ENCODE measurements around the gene CLDN10. TPM values are rescaled to one million over a fixed set of nuclear protein-coding genes. Genes with fewer than 3 reads are reported as not detected.

Gene CLDN10
- total RNA-seq, 1 experiment from 2014 or later: 24.7 TPM

- Mint-ChIP-seq H3K36me3 (no peaks in the 10 kb centered on the region; the same call in 1 of the 2 replicates), H3K4me3 (peak overlapping the region; percentile 56), H3K27ac (no peak overlapping the region), H3K27me3 (ENCODE audit: low read depth) (peaks cover 7% of the 10 kb centered on the region; the same call in 1 of the 2 replicates), H3K9me3 (no peaks in the 10 kb centered on the region), H3K4me1 (peaks cover 48% of the 10 kb centered on the region)
- CTCF ChIA-PET: interaction anchor here (0.6 to 2.8 kb wide), 27 partner anchors 9 to 765 kb away, joined by 3 to 31 read pairs (median 4); partner anchors contain the start of gene DZIP1
- POLR2A ChIA-PET: no interaction called here
- DNase-seq (ENCODE audit: low spot score) (no peak), ATAC-seq (no peak)
- TF ChIP-seq, protein P1, sequence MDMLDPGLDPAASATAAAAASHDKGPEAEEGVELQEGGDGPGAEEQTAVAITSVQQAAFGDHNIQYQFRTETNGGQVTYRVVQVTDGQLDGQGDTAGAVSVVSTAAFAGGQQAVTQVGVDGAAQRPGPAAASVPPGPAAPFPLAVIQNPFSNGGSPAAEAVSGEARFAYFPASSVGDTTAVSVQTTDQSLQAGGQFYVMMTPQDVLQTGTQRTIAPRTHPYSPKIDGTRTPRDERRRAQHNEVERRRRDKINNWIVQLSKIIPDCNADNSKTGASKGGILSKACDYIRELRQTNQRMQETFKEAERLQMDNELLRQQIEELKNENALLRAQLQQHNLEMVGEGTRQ (CRISPR knock-in tag; IDR thresholded peaks at IDR 0.05): 0 out of 2 replicates have a peak, but pooled peaks have one; percentile 3
- TF ChIP-seq FOXK1 (CRISPR knock-in tag; IDR thresholded peaks at IDR 0.05) (no peak), TP53 (CRISPR knock-in tag; IDR thresholded peaks at IDR 0.05) (0 out of 2 replicates have a peak, but pooled peaks have one; percentile 32), NR2C2 (CRISPR knock-in tag; IDR thresholded peaks at IDR 0.05) (no peak)
- TF ChIP-seq, protein P2, sequence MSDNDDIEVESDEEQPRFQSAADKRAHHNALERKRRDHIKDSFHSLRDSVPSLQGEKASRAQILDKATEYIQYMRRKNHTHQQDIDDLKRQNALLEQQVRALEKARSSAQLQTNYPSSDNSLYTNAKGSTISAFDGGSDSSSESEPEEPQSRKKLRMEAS (CRISPR knock-in tag; IDR thresholded peaks at IDR 0.05): peak; percentile 50
Observed at GRCh38 chr13:95552208-95552538, 347 bp upstream of the CLDN10 start.

DNA sequence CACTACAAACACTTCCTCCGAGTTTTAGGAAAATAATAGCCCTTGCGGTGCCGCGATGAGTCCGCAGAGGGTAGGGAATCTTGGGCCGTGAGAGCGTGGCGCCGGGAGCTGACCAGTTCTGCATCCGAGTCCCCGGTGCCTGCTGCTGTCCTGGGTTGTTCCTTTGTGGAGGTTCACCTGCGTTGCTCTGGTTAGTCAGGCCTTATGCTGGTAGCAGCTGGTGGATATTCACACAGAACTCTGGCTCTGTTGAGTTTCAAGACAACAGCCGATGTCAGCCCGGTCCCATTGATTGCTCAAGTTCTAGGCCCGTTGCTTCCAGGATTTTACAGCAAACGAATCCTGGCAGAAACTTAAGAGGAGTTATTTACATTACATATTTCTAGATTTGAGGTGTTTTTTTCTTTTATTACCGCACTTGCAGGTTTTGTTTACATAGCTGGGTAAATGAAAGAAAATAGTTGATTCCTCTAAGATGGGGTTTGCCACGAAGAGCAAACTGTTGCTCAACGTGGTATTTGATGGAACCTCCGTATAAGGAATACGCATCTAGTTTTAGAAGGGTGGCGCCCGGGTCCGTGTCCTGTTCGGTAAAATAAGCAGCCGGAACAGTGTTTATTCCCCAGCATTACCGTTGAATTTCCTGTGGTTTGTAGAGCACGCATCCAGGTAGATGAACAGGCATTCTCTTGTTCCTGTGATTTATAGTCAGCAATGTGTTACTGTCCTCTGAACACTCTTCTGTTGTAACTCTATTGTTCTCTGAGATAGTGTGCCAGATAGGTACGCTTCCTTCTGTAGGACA lies 1.3 kb downstream of the CLDN10 start:
- Mint-ChIP-seq H3K4me1 (peaks cover 46% of the 10 kb centered on the region), H3K9me3 (no peaks in the 10 kb centered on the region), H3K4me3 (peak overlapping the region; percentile 92), H3K36me3 (no peaks in the 10 kb centered on the region; the same call in 1 of the 2 replicates), H3K27ac (peak overlapping the region; percentile 75), H3K27me3 (ENCODE audit: low read depth) (peaks cover 7% of the 10 kb centered on the region; the same call in 1 of the 2 replicates)
- TF ChIP-seq MYBL2 (CRISPR knock-in tag; IDR thresholded peaks at IDR 0.05): peak; percentile 37; the same call in 1 of the 2 replicates
- TF ChIP-seq SP1 (CRISPR knock-in tag; conservative IDR thresholded peaks at IDR 0.05): 0 out of 2 replicates have a peak, but pooled peaks have one; percentile 32
- no peak for TF ChIP-seq GABPB1 (CRISPR knock-in tag; IDR thresholded peaks at IDR 0.05)
- TF ChIP-seq, protein P3, sequence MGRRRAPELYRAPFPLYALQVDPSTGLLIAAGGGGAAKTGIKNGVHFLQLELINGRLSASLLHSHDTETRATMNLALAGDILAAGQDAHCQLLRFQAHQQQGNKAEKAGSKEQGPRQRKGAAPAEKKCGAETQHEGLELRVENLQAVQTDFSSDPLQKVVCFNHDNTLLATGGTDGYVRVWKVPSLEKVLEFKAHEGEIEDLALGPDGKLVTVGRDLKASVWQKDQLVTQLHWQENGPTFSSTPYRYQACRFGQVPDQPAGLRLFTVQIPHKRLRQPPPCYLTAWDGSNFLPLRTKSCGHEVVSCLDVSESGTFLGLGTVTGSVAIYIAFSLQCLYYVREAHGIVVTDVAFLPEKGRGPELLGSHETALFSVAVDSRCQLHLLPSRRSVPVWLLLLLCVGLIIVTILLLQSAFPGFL (CRISPR knock-in tag; IDR thresholded peaks at IDR 0.05; ENCODE audit: borderline replicate concordance): no peak
- CTCF ChIA-PET: interaction anchor here (0.7 to 2.8 kb wide), 7 partner anchors 10 to 362 kb away, joined by 3 to 31 read pairs (median 3); no protein-coding TSS in a partner anchor
- peak; percentile 46 for DNase-seq (ENCODE audit: low spot score)
- POLR2A ChIA-PET: no interaction called here
- peak; percentile 30 for ATAC-seq

DNA sequence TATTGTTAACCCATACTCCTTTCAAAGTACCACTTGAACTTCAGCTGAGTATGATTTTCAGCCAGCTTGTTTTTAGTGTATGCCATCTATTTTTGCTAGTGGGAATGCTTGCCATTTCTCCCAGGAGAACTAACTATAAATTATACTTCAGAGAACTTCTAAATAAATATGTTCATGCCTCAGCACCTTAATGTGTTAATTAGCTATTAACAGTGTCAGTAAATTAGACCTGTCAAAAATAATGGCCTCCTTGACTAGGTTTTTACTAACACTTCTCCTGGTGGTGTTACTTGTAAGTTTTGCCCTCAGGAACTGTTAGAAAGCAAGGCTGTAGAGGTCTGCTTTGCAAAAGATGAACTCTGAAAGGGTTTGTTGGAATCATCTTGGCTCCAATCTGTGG lies 4.5 kb downstream of the CLDN10 start:
- peaks cover 2% of the 10 kb centered on the region; the same call in 1 of the 2 replicates for H3K36me3 Mint-ChIP-seq
- DNase-seq (ENCODE audit: low spot score) (no peak), ATAC-seq (no peak)
- no peak for TF ChIP-seq GRHL2 (CRISPR knock-in tag; IDR thresholded peaks at IDR 0.05; ENCODE audit: insufficient replicate concordance, severe bottlenecking)
- TF ChIP-seq RORB (CRISPR knock-in tag; IDR thresholded peaks at IDR 0.05): no peak
- no peak for TF ChIP-seq AFF4 (CRISPR knock-in tag; IDR thresholded peaks at IDR 0.05; ENCODE audit: borderline replicate concordance)
- no peak for TF ChIP-seq KAT7 (CRISPR knock-in tag; IDR thresholded peaks at IDR 0.05; ENCODE audit: borderline replicate concordance)
- TF ChIP-seq SMAD3 (CRISPR knock-in tag; IDR thresholded peaks at IDR 0.05; ENCODE audit: borderline replicate concordance): no peak
- TF ChIP-seq ESRRA (CRISPR knock-in tag; IDR thresholded peaks at IDR 0.05; ENCODE audit: borderline replicate concordance): no peak
- no peak for TF ChIP-seq ZNF416 (CRISPR knock-in tag; IDR thresholded peaks at IDR 0.05)
- no peak for TF ChIP-seq SP1 (CRISPR knock-in tag; conservative IDR thresholded peaks at IDR 0.05)
- TF ChIP-seq ARID4B (CRISPR knock-in tag; IDR thresholded peaks at IDR 0.05; ENCODE audit: borderline replicate concordance): no peak
- TF ChIP-seq ZNF396 (CRISPR knock-in tag; IDR thresholded peaks at IDR 0.05; ENCODE audit: borderline replicate concordance): no peak
- no peak for TF ChIP-seq HMGA2 (CRISPR knock-in tag; IDR thresholded peaks at IDR 0.05)
- POLR2A ChIA-PET: no interaction called here
- H3K9me3 Mint-ChIP-seq: no peaks in the 10 kb centered on the region
- peaks cover 7% of the 10 kb centered on the region; the same call in 1 of the 2 replicates for H3K27me3 Mint-ChIP-seq (ENCODE audit: low read depth)
- H3K4me3 Mint-ChIP-seq: no peak overlapping the region
- CTCF ChIA-PET: interaction anchor here (1.9 kb wide), 1 partner anchor 20 kb away, joined by 7 read pairs; no protein-coding TSS in a partner anchor
- peaks cover 35% of the 10 kb centered on the region for H3K4me1 Mint-ChIP-seq
- no peak overlapping the region for H3K27ac Mint-ChIP-seq

All from WTC11 (cell line).